ENCODE data around the gene UBTF. TPM values are rescaled to one million over a fixed set of nuclear protein-coding genes. Genes with fewer than 3 reads are reported as not detected.

The UBTF gene
- total RNA-seq, 2 donors from 2014 or later: 61.1 to 69.6 TPM

- peak; percentile 89 for DNase-seq
- peak; percentile 66 for ATAC-seq
- intact Hi-C loops (cut with DNase I, micrococcal nuclease): no loop called here
These were observed 949 bp downstream of the UBTF start for GRCh38 chr17:44218344-44219107.

- no peak for DNase-seq
- no peak for ATAC-seq
- intact Hi-C loops (cut with DNase I, micrococcal nuclease): no loop called here
These were observed 1.6 kb downstream of the UBTF start for GRCh38 chr17:44217738-44218343.

DNA sequence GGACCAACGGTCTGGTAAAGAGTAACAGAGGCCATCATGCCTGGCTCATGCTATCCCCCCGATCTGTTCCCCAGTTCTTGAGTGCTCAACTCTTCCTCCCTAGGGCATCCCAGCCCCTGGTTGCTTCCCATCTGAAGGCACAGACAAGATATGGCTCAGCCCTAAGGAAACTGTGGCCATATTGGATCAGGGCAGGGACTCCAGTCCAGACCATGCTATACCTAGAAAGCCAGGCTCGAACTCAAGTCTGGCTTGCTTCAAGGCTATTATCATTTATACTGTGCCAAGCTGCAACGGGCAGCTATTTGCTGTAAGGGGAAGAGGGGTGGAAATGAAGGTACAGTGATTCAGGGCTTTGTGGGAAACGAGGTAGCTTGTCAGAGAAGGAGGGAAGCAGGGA lies 2.8 kb downstream of the UBTF start:
- ATAC-seq (no peak), DNase-seq (no peak)
- intact Hi-C loops (cut with DNase I, micrococcal nuclease): no loop called here

GRCh38 chr17:44216173-44216572 lies 3.3 kb downstream of the UBTF start:
- no peak for DNase-seq
- intact Hi-C loops (cut with DNase I, micrococcal nuclease): no loop called here
- no peak for ATAC-seq

DNA sequence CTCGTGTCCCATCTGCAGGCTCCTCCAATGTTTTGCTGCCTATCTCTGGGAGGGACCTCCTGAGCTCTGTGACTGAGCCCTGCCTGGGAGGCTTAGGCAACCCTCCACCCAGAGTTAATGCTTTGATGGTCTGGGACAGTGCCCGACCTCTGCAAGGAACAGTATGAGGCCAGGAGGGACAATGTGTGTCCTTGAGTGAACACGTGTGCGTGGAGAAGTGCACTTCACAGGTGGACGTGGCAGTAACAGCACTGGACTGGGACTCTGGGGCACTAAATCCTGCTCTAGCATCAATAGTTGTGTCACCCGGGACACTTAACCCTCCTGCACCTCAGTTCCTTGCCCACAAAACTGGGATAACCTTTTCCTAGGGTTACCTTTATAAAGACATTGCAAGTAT lies 4.6 kb downstream of the UBTF start:
- ATAC-seq: no peak
- DNase-seq: no peak
- intact Hi-C loops (cut with DNase I, micrococcal nuclease): loop anchor here (5.0 kb wide), 2 partner anchors 107 to 117 kb away; partner anchors contain the start of gene SLC25A39 (in 1 of the 2)

DNA sequence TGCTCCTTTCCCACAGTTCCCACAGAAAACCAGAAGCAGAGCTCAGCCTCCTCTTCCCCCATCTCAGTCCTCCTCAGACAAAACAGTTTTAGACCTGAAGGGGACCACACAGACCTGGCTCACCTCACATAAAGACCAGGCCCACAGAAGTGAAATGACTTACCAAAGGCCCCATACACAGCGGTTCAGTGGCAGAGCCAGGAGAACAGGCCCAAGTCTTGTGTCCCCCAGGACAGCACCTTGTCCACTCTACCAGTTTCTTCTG lies 5.3 kb downstream of the UBTF start:
- no peak for DNase-seq
- no peak for ATAC-seq
- intact Hi-C loops (cut with DNase I, micrococcal nuclease): loop anchor here (5.0 kb wide), 2 partner anchors 108 to 118 kb away; partner anchors contain the start of gene SLC25A39 (in 1 of the 2)

DNA sequence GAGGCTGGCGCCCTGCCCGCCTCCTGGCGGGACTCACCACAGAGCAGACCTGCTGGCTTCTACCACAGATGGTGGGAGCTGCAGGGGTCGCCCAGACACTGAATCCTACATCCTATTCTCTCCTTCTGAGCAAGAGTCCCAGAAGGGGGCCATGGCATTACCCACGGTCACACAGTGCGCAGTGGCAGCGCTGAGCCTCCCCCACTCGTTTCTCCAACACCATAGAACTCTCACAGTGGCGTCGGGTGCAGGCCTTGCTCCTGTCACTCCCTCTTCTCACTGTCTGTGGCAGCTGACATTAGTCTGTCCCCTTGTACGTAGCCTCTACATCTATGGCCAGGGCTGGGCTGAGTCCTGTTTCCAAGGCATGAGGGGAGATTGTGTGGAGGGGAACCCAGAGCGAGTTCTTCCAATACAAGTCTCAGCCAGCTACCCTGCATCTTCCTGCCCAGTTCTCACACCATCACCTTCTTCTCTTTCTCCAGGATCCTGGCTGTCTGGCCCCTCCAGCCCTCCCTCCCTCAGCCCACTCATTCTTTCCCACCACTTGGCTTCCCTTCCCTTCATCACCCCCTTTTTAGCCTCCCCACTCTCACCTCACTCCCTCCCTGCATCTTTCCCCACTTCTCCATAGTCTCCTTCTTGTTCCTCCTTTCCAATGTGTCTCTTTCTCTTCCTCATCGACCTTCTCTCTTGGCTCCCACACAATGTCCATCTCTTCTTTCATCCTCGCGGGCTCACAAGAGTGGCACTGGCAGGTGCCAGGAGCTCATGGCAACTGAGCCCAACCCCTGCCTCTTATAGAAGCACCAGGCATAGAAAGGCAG lies 5.9 kb downstream of the UBTF start:
- intact Hi-C loops (cut with DNase I, micrococcal nuclease): loop anchor here (5.0 kb wide), 2 partner anchors 109 to 119 kb away; partner anchors contain the start of gene SLC25A39 (in 1 of the 2)
- DNase-seq: no peak
- ATAC-seq: no peak

- intact Hi-C loops (cut with DNase I, micrococcal nuclease): loop anchor here (5.0 kb wide), 2 partner anchors 110 to 120 kb away; partner anchors contain the start of gene SLC25A39 (in 1 of the 2)
- DNase-seq (no peak), ATAC-seq (no peak)
These were observed 6.7 kb downstream of the UBTF start for GRCh38 chr17:44212507-44213402.

DNA sequence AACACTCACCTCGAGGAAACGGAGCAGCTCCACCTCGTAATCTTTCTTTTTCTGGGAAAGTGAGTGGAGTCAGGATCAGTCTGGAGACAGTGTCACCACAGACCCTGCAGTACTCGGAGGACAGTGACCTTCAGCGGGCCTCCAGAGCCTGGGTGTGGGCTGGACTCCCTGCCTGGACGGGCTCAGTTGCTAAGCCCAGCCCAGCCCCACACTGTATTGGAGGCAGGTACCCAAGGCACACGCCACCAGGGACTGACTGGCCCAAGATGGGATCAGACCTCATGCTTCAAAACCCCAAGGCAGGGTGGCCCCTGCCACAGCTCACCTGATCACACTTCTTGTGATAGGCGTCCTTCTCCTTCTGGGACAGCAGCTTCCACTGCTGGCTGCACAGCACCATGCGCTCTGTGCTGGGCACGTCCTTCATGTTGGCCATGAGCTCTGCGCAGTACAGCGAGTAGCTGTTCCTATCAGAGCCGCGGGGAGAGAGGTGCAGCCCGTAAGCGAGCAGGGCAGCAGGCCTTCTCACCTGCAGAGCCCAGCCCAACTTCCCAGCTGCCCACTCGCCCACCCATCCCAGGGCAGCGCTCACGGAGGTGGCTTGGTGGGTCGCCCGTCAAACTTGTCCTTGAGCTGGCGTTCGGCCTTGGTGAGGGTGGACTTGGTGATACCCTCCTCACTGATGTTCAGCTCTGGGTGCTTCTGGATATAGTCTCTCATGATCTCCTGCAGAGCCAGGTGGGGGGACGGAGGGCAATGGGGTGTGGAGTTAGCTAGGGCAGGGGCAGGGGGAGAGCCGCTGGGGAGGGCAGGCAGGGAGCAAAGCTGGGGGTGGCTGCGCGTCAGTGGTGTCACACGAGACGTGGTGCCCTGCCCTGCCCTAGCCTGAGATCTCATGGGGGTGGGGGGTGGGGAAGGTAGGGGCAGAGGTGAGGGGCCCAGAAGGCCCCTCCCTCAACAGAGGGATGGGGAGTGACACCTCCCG lies 7.9 kb downstream of the UBTF start:
- no peak for ATAC-seq
- intact Hi-C loops (cut with DNase I, micrococcal nuclease): loop anchor here (5.0 kb wide), 2 partner anchors 111 to 121 kb away; partner anchors contain the start of gene SLC25A39 (in 1 of the 2)
- no peak for DNase-seq

DNA sequence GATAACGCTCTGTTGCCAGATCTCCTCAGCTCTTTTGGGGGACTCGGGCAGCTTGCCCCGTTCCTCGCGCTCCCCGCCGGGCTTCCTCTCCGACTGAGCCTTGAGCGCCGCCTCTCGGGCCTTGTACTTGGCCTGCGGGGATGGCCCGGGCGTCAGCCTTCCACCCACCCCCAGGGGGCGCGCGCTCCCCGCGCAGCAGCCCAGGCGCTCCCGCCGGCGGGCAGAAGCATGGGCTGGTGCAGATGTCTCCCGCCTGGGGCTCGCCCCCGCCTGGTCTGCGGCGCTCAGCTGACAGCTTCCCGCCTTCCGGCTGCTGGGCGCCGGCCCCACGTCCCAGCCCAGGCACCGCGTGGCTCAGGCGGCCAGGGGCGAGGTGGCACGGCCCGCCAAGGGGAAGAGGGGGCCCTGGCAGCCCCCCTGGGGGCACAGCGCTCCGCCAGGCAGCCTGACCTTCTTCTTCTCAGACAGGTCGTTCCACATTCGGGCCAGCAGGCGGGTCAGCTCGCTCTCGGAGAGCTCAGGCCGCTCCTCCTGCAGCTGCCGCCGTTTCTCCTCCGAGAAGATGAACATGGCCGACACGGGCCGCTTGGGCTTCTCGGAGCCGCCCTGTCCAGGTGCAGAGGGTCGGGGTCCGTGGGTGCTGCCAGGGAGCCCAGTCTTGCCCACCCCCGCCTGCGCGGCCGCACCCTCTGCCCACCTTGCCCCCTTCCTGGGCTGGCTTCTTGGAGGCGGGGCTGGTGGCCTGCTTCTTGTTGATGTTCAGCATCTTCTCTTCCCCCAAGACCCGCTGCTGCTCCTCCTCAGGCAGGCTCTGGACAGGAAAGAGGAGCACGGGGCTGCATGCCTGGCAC lies 8.9 kb downstream of the UBTF start:
- ATAC-seq (peak; percentile 87), DNase-seq (peak; percentile 83 to 93)
- intact Hi-C loops (cut with DNase I, micrococcal nuclease): loop anchor here (5.0 kb wide), 2 partner anchors 112 to 122 kb away; partner anchors contain the start of gene SLC25A39 (in 1 of the 2)

DNA sequence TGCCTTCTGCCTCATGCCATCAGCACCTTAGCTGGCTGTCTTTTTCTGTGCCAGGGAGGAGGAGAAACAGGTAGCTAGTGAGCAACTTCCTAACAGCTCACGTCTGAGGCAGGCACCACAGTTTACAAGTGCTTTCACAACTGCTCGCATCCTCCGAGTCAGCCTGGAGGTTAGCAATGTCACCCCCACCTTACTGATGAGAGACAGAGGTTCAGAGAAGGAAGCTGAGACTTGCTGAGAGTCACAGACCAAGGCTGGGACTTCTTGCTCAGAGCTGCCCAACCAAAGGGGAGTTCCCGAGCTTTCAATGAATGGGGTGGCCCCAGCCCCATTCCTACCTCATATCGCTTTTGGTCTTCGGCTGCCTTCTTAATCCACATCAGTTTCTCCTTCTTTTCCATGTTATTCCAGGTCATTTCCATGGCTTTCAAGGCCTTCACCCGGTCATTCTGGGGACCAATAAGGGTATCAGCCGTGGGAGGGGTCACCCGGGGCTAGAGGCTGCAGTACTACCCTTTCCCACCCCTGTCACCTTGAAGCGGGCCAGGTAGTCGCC lies 9.6 kb downstream of the UBTF start:
- ATAC-seq (no peak), DNase-seq (no peak)
- intact Hi-C loops (cut with DNase I, micrococcal nuclease): loop anchor here (5.0 kb wide), 2 partner anchors 112 to 122 kb away; partner anchors contain the start of gene SLC25A39 (in 1 of the 2)

DNA sequence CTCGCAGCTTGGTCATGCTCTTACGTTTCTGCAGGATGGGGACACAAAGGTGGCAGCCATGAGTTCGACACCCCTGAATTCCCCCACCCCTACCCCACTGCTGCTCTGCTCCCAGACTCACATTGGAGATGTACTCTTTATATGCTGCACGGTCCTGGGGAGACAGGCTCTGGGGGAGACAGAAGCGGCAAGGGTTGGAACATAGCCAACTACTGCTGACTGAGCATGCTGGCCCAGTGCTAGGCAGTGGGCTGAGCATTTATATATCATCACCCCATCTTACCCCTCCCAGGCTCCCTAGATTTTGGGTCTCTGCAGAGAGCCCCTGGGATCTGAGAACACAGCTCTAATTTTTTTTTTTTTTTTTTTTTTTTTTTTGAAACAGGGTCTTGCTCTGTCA lies 11.7 kb downstream of the UBTF start:
- ATAC-seq (no peak), DNase-seq (no peak)
- intact Hi-C loops (cut with DNase I, micrococcal nuclease): no loop called here

- intact Hi-C loops (cut with DNase I, micrococcal nuclease): no loop called here
- ATAC-seq: no peak
- no peak for DNase-seq
These were observed 12.2 kb downstream of the UBTF start for GRCh38 chr17:44207319-44207718.

- DNase-seq: no peak
- no peak for ATAC-seq
- intact Hi-C loops (cut with DNase I, micrococcal nuclease): no loop called here
These were observed 12.7 kb downstream of the UBTF start for GRCh38 chr17:44206825-44207155.

- intact Hi-C loops (cut with DNase I, micrococcal nuclease): no loop called here
- DNase-seq: no peak
- no peak for ATAC-seq
These were observed 13.3 kb downstream of the UBTF start for GRCh38 chr17:44205962-44206824.

All from left colon (tissue), 2 donors.